WTC11 (cell line): ENCODE data around the gene RNF183. TPM values are rescaled to one million over a fixed set of nuclear protein-coding genes. Genes with fewer than 3 reads are reported as not detected.

Source experiments
- ATAC-seq: fragments of 200-7000 bp; cut with Tn5 transposase; 2 replicates; pipeline ENCODE4 v1.10.0; 2021; ENCODE audit warnings: mild to moderate bottlenecking, moderate library complexity
- CTCF ChIA-PET: fragments of 300-600 bp; sonication (Branson Sonifier 250); formaldehyde crosslinking; loops from one replicate; lab custom pipeline; 2021; ENCODE audit warnings: antibody characterized with exemption; lab: Charles Lee
- POLR2A ChIA-PET: fragments of 350-600 bp; sonication (Branson Sonifier 250); formaldehyde crosslinking; loops from one replicate; lab custom pipeline; 2021; ENCODE audit warnings: antibody characterized with exemption; lab: Charles Lee
- DNase-seq: peaks from one replicate; pipeline ENCODE4 v3.0.0; 2021; ENCODE audit warnings: low spot score
- H3K27ac Mint-ChIP-seq: 2 replicates; pipeline ENCODE4 v1.8.0; 2021; ENCODE audit warnings: mixed read lengths
- H3K27me3 Mint-ChIP-seq: 2 replicates; pipeline ENCODE4 v1.8.0; 2021; ENCODE audit warnings: low read depth, mild to moderate bottlenecking, moderate library complexity, mixed read lengths
- H3K36me3 Mint-ChIP-seq: 2 replicates; pipeline ENCODE4 v1.8.0; 2021; ENCODE audit warnings: mixed read lengths
- H3K4me1 Mint-ChIP-seq: 2 replicates; pipeline ENCODE4 v1.8.0; 2022; ENCODE audit warnings: mixed read lengths
- H3K4me3 Mint-ChIP-seq: 2 replicates; pipeline ENCODE4 v1.8.0; 2021; ENCODE audit warnings: mild to moderate bottlenecking, moderate library complexity, mixed read lengths
- H3K9me3 Mint-ChIP-seq: 2 replicates; pipeline ENCODE4 v1.8.0; 2021; ENCODE audit warnings: mixed read lengths
- AFF4 ChIP-seq: sonication (generic); formaldehyde crosslinking; IDR thresholded peaks from 2 replicates; pipeline ENCODE4 v1.8.1; 2023; ENCODE audit warnings: mild to moderate bottlenecking, missing genetic modification reagents, borderline replicate concordance
- E2F5 ChIP-seq: sonication (generic); formaldehyde crosslinking; IDR thresholded peaks from 2 replicates; pipeline ENCODE4 v1.8.1; 2022; ENCODE audit warnings: mild to moderate bottlenecking, moderate library complexity, missing genetic modification reagents
- ELF4 ChIP-seq: sonication (generic); formaldehyde crosslinking; IDR thresholded peaks from 2 replicates; pipeline ENCODE4 v1.8.1; 2022; ENCODE audit warnings: low read depth, mild to moderate bottlenecking, moderate library complexity, missing genetic modification reagents
- GTF2I ChIP-seq: fragments of 250-450 bp; sonication (Bioruptor Pico); conservative IDR thresholded peaks from 2 replicates; pipeline ENCODE4 v1.4.0; 2021; ENCODE audit warnings: mild to moderate bottlenecking
- JUN ChIP-seq: sonication (generic); formaldehyde crosslinking; IDR thresholded peaks from 2 replicates; pipeline ENCODE4 v1.8.0; 2023; ENCODE audit warnings: mild to moderate bottlenecking, missing genetic modification reagents
- KAT7 ChIP-seq: sonication (generic); formaldehyde crosslinking; IDR thresholded peaks from 2 replicates; pipeline ENCODE4 v1.8.1; 2023; ENCODE audit warnings: missing genetic modification reagents, mild to moderate bottlenecking, borderline replicate concordance
- NFE2L1 ChIP-seq: sonication (generic); formaldehyde crosslinking; IDR thresholded peaks from 2 replicates; pipeline ENCODE4 v1.8.1; 2023; ENCODE audit warnings: missing genetic modification reagents
- OVOL2 ChIP-seq: fragments of 250-450 bp; sonication (Bioruptor Pico); IDR thresholded peaks from 2 replicates; pipeline ENCODE4 v1.9.0; 2021; ENCODE audit warnings: mild to moderate bottlenecking, borderline replicate concordance
- RELA ChIP-seq: sonication (generic); formaldehyde crosslinking; IDR thresholded peaks from 2 replicates; pipeline ENCODE4 v1.8.1; 2022; ENCODE audit warnings: missing genetic modification reagents, mild to moderate bottlenecking, borderline replicate concordance
- STAT6 ChIP-seq: sonication (generic); formaldehyde crosslinking; conservative IDR thresholded peaks from 2 replicates; pipeline ENCODE4 v1.8.1; 2023; ENCODE audit warnings: mild to moderate bottlenecking, low read depth, missing genetic modification reagents, moderate library complexity
- ZNF263 ChIP-seq: sonication (generic); formaldehyde crosslinking; IDR thresholded peaks from 2 replicates; pipeline ENCODE4 v1.8.1; 2022; ENCODE audit warnings: low read depth, mild to moderate bottlenecking, moderate library complexity, missing genetic modification reagents
- ZNF512 ChIP-seq: sonication (generic); formaldehyde crosslinking; IDR thresholded peaks from 2 replicates; pipeline ENCODE4 v1.8.1; 2022; ENCODE audit warnings: missing genetic modification reagents, borderline replicate concordance
- ZNF532 ChIP-seq: fragments of 250-450 bp; sonication (Bioruptor Pico); IDR thresholded peaks from 2 replicates; pipeline ENCODE4 v1.9.0; 2021; ENCODE audit warnings: mild to moderate bottlenecking, borderline replicate concordance
- total RNA-seq: library from RNA; stranded (reverse); gene quantifications from 3 replicates; pipeline ENCODE4 v1.2.3, GENCODE V29; 2021
- TF ChIP-seq, protein P1 (sequence below): sonication (generic); formaldehyde crosslinking; IDR thresholded peaks from 2 replicates; pipeline ENCODE4 v1.8.0; 2023; ENCODE audit warnings: missing genetic modification reagents
- TF ChIP-seq, protein P2 (sequence below): fragments of 250-450 bp; sonication (Bioruptor Pico); IDR thresholded peaks from 2 replicates; pipeline ENCODE4 v1.8.0; 2021; ENCODE audit warnings: mild to moderate bottlenecking
- TF ChIP-seq, protein P3 (sequence below): sonication (generic); formaldehyde crosslinking; IDR thresholded peaks from 2 replicates; pipeline ENCODE4 v1.8.0; 2023; ENCODE audit warnings: mild to moderate bottlenecking, missing genetic modification reagents
- TF ChIP-seq, protein P4 (sequence below): sonication (generic); formaldehyde crosslinking; IDR thresholded peaks from 2 replicates; pipeline ENCODE4 v1.8.1; 2022; ENCODE audit warnings: low read depth, missing genetic modification reagents, borderline replicate concordance

RNF183 gene
- total RNA-seq, 1 experiment from 2014 or later = 0.17 TPM

- no peak for ATAC-seq
- ChIA-PET CTCF (no interaction called here), POLR2A (no interaction called here)
- Mint-ChIP-seq H3K27me3 (no peaks in the 10 kb centered on the region), H3K27ac (no peak overlapping the region), H3K4me3 (no peak overlapping the region), H3K4me1 (peaks cover 5% of the 10 kb centered on the region; the same call in 1 of the 2 replicates), H3K9me3 (no peaks in the 10 kb centered on the region), H3K36me3 (no peaks in the 10 kb centered on the region)
- DNase-seq = no peak
- TF ChIP-seq GTF2I (CRISPR knock-in tag) = no peak
- TF ChIP-seq ELF4 (CRISPR knock-in tag) = no peak
- TF ChIP-seq NFE2L1 (CRISPR knock-in tag) = no peak
- TF ChIP-seq ZNF532 (CRISPR knock-in tag) = no peak
- TF ChIP-seq, protein P1, sequence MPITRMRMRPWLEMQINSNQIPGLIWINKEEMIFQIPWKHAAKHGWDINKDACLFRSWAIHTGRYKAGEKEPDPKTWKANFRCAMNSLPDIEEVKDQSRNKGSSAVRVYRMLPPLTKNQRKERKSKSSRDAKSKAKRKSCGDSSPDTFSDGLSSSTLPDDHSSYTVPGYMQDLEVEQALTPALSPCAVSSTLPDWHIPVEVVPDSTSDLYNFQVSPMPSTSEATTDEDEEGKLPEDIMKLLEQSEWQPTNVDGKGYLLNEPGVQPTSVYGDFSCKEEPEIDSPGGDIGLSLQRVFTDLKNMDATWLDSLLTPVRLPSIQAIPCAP = no peak
- no peak for TF ChIP-seq ZNF263
- TF ChIP-seq STAT6 (CRISPR knock-in tag) = no peak
- no peak for TF ChIP-seq OVOL2 (CRISPR knock-in tag)
- TF ChIP-seq, protein P2, sequence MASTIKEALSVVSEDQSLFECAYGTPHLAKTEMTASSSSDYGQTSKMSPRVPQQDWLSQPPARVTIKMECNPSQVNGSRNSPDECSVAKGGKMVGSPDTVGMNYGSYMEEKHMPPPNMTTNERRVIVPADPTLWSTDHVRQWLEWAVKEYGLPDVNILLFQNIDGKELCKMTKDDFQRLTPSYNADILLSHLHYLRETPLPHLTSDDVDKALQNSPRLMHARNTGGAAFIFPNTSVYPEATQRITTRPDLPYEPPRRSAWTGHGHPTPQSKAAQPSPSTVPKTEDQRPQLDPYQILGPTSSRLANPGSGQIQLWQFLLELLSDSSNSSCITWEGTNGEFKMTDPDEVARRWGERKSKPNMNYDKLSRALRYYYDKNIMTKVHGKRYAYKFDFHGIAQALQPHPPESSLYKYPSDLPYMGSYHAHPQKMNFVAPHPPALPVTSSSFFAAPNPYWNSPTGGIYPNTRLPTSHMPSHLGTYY (CRISPR knock-in tag) = no peak
- TF ChIP-seq, protein P3, sequence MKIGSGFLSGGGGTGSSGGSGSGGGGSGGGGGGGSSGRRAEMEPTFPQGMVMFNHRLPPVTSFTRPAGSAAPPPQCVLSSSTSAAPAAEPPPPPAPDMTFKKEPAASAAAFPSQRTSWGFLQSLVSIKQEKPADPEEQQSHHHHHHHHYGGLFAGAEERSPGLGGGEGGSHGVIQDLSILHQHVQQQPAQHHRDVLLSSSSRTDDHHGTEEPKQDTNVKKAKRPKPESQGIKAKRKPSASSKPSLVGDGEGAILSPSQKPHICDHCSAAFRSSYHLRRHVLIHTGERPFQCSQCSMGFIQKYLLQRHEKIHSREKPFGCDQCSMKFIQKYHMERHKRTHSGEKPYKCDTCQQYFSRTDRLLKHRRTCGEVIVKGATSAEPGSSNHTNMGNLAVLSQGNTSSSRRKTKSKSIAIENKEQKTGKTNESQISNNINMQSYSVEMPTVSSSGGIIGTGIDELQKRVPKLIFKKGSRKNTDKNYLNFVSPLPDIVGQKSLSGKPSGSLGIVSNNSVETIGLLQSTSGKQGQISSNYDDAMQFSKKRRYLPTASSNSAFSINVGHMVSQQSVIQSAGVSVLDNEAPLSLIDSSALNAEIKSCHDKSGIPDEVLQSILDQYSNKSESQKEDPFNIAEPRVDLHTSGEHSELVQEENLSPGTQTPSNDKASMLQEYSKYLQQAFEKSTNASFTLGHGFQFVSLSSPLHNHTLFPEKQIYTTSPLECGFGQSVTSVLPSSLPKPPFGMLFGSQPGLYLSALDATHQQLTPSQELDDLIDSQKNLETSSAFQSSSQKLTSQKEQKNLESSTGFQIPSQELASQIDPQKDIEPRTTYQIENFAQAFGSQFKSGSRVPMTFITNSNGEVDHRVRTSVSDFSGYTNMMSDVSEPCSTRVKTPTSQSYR (CRISPR knock-in tag) = no peak
- no peak for TF ChIP-seq KAT7 (CRISPR knock-in tag)
- TF ChIP-seq, protein P4, sequence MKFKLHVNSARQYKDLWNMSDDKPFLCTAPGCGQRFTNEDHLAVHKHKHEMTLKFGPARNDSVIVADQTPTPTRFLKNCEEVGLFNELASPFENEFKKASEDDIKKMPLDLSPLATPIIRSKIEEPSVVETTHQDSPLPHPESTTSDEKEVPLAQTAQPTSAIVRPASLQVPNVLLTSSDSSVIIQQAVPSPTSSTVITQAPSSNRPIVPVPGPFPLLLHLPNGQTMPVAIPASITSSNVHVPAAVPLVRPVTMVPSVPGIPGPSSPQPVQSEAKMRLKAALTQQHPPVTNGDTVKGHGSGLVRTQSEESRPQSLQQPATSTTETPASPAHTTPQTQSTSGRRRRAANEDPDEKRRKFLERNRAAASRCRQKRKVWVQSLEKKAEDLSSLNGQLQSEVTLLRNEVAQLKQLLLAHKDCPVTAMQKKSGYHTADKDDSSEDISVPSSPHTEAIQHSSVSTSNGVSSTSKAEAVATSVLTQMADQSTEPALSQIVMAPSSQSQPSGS = no peak
- no peak for TF ChIP-seq AFF4 (CRISPR knock-in tag)
- no peak for TF ChIP-seq RELA
- no peak for TF ChIP-seq E2F5 (CRISPR knock-in tag)
- TF ChIP-seq JUN (CRISPR knock-in tag) = no peak
- no peak for TF ChIP-seq ZNF512 (CRISPR knock-in tag)
Observed at GRCh38 chr9:113301548-113301947, 1.6 kb downstream of the RNF183 start.
